Transverse colon (tissue), 3 donors: ENCODE results near the gene PTPA.

ENCODE experiments used
- EP300 ChIP-seq: sonication (generic); formaldehyde crosslinking; IDR thresholded peaks from one replicate; pipeline ENCODE4 v1.6.1; 2017; ENCODE audit warnings: antibody characterized with exemption, low read depth
- TF ChIP-seq, protein P1 (sequence below), 5 experiments: fragments of 200-600 bp in 3 of 5; fragments of 450-650 bp in 2 of 5; sonication (generic) in 3 of 5; IDR thresholded peaks; 1 replicate in 2 of 5; 2 replicates in 3 of 5; pipeline ENCODE4 v1.5.1; 2016 to 2017; ENCODE audit warnings: antibody characterized with exemption in 5 of 5, inconsistent platforms in 3 of 5, mild to moderate bottlenecking in 2 of 5, moderate library complexity in 1 of 5

DNA sequence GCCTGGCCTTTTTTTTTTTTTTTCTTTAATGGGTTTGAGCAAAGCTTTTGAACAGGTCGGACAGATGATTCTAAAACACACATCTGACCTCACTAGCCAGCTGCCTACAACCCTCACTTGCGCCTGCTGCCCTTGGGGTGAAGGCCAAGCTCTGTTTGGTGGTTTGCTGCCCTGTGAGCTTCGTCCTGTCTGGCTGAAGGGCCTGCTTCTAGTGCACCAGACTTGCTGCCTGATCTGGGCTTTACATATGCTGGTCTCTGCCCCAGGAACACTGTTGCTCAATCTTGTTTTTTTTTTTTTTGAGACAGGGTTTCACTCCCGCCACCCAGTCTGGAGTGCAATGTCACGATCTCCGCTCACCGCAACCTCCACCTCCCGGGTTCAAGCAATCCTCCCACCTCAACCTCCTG is 46.7 kb upstream of the PTPA start:
- TF ChIP-seq, protein P1, sequence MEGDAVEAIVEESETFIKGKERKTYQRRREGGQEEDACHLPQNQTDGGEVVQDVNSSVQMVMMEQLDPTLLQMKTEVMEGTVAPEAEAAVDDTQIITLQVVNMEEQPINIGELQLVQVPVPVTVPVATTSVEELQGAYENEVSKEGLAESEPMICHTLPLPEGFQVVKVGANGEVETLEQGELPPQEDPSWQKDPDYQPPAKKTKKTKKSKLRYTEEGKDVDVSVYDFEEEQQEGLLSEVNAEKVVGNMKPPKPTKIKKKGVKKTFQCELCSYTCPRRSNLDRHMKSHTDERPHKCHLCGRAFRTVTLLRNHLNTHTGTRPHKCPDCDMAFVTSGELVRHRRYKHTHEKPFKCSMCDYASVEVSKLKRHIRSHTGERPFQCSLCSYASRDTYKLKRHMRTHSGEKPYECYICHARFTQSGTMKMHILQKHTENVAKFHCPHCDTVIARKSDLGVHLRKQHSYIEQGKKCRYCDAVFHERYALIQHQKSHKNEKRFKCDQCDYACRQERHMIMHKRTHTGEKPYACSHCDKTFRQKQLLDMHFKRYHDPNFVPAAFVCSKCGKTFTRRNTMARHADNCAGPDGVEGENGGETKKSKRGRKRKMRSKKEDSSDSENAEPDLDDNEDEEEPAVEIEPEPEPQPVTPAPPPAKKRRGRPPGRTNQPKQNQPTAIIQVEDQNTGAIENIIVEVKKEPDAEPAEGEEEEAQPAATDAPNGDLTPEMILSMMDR (IDR thresholded peaks at IDR 0.05) = no peak
- no peak for TF ChIP-seq EP300
